GM19328 (cell line): ENCODE measurements around the gene CNTNAP1.
A peak's percentile ranks its signal among the peaks of the same experiment; 100 is the strongest.

Source experiments
- ATAC-seq: cut with Tn5 transposase; IDR thresholded peaks from one replicate; pipeline ENCODE4 v1.9.1; 2021; ENCODE audit warnings: mild to moderate bottlenecking, moderate library complexity; ENCODE audit not compliant: unreplicated experiment

The CNTNAP1 gene

DNA sequence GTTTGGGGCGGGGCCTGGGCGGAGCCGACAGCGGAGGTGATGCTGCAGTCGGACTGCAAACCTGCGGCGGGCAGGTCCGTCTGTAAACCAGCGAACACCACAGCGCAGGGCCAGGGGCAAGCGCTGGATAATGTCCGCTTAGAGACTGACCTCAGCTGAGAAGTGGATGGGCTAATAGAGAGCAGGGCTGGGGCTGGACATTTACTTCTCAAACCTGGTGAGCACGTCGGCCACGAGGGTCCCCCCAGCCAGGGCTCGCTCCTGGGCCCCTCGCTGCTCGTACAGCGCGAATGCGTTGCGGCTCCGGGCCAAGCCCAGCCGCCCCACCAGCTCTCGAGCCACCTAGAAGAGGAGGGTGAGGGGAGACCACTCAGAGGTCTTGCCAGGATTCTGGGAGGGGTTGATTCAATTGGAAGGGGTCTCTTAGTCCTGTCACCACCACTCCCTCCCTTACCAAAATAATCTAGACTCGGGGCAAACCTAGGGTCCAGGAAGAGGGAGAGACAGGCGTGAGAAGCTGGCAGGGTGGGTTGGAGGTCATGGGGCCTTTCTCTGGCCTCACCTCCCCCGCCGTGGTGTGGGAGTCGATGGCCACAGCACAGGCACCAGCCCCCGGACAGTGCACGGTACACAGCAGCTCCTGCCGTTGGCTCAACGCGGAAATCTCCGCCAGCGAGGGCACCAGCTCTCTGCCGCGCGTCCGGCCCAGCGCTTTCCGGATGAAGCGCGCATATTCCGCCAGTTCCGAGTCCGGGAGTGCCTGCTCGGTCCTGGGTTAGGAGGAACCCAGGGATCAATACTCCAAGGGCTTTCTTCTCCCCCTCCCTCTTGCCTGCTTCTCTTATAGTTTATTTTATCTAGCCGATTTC lies 11.3 kb upstream of the CNTNAP1 start:
- no peak for ATAC-seq

DNA sequence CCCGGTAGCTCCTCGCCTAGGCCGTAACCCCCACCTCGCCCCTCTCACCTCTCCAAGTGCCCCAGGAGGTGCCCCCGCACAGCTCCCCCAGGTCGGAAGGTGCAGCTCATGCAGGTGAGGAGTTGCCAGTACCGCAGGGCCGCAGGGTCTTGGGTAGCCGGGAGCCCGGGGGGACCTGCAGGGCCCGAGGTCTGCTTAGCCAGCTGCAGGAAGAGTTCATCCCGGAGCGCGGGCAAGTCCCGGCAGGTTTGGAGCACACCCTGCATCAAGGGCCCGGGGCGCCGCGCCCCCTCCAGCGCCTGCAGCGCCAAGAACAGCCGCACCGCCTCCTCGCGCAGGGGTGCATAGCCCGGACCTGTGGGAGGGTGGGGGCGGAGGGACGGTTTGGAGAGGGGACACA lies 10.3 kb upstream of the CNTNAP1 start:
- ATAC-seq, result no peak

DNA sequence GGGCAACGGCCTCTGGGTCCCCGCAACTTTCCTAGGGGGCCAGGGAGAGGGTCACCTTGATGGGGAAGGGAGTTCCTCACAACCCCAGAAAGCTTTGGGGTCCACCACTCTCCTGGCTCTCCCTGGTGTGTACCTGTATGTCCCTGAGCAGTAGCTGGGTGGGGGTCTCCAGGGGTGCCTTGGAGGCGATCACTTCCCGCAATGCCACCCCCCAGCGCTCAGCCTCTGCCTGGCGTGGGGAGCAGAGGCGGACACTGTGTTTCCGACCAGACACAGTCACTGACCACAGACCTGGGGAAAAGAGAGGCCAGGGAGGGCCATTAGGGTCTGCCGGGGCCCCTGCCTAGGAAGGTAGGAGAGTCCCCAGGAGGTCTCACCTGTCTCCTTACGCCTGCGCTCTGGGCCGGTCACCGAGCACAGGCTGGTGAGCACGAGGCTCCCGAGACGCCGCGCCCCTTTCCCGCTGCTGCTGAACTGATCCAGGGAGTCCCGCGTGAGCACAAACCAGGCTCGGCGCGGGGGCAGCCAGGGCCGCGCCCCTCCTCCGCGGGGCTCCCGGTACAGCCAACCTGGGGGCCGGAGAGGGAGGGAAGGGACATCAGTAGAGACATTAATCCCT lies 9.0 kb upstream of the CNTNAP1 start:
- no peak for ATAC-seq

DNA sequence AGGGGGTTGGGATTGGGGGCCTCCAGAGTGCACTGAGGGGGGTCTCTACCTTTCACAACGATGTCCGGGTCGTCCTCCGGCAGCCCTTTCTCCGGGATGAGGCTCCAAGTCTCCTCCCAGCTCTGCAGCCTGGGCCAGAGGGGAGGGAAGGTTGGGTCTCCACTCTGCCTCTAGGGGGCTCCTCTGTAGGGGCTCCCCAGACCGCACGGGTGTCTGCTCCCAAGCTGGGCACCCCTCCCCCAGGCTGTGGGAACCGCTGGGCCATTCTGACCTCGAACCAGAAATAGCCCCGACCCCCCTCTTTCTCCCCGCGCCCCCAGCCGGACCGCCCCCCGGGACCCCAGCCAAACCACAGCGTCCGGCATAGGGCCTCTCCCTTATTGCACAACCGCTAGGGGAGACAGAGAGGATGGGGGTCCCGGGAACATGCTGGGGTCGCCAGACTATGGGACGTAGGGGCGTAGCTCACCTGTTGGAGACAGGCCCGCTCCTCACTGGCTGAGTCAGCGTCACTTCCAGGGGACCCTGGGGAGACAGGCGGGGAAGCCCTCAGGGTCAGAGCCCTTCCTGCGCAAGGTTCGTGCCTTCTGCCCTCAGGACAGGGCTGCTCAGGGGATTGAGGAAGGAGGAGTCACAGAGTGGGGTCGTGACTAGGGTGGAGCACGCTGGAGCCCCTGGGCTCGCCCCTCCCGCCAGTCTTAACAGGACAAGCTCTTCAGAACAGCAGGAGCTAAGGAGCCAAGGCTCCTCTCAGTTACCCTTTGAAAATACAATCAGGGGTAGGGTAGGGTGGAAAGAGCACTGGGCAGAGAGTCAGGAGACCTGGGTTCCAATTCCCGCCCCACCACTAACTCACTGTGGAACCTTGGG lies 8.2 kb upstream of the CNTNAP1 start:
- no peak for ATAC-seq

DNA sequence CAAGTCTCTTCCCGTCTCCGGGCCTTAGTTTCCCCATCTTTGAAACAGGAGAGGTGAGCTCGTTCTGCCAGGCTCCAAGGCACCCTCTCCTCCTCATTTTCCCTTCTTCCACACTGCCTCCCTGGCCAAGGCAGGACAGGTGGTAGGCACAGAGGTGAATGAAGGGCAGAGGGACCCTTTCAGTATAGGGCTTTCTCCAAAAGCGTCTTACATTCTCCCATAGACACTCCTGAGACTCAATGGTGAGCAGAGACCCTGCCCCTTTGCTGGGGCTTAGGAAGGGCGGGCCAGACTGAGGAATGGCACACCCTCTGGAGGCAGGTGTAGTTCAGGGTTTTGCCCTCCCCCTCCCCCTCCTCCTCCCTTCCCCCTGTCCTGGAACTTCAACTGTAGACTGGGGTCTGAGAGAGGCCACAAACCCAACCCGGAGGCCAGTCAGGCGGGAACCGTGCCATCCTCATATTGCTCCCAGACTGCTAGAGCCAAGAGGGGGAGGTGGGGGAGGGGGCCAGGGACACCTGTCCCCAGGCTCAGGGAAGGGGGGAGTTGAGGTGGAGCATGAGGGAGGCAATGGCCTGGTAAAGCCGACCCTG lies 7.5 kb upstream of the CNTNAP1 start:
- ATAC-seq, result no peak

DNA sequence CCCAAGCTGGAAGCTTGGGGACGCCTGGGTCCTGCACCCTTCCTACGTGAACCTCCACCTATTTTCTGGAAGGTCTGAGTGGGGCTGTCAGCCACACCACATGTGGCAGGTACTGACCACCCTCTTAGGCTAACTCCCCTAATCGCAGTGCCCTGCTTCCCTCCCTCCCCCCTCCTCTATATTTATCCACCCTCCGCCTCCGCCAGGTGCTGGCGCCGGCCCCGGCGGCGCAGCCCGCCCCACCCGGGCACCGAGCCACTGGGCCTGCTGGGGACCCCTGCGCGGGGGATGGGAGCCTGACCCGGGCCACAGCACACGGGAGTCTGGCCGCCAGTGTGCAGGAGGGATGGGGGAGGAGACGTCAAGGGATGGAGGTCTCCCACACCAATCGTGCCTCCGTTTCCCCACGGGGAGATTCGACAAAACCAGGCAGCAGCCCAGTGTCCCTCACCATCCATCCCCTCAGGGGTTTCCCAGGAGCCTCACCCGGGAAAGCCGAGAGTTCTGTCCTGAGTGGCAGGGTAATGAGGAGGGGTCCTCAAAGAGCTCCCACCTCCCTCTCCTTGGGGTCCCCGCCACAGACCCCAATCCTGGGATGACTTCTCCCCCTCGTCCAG lies 6.9 kb upstream of the CNTNAP1 start:
- no peak for ATAC-seq

DNA sequence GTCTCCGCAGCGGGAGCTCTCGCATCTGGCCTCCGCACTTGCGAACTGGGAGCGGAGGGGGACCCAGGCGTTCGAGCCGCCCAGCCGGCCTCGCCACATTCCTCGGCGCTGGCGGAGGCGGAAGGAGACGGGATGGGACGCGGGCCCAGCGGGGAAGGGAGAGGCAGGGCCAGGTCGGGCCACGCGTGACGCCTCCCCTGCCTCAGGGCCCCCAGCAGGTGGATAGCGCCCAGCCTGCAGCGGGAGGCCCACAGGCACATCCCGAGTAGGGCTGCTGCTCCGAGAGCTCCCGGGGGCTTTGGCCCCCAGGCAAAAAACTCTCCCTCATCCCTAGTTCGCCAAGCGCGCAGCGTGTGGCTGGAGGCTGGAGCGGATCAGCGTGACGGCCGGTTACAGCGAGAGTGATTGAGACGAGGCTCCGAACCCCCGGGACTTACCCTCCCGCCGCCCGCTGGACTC lies 6.3 kb upstream of the CNTNAP1 start:
- ATAC-seq, result no peak

DNA sequence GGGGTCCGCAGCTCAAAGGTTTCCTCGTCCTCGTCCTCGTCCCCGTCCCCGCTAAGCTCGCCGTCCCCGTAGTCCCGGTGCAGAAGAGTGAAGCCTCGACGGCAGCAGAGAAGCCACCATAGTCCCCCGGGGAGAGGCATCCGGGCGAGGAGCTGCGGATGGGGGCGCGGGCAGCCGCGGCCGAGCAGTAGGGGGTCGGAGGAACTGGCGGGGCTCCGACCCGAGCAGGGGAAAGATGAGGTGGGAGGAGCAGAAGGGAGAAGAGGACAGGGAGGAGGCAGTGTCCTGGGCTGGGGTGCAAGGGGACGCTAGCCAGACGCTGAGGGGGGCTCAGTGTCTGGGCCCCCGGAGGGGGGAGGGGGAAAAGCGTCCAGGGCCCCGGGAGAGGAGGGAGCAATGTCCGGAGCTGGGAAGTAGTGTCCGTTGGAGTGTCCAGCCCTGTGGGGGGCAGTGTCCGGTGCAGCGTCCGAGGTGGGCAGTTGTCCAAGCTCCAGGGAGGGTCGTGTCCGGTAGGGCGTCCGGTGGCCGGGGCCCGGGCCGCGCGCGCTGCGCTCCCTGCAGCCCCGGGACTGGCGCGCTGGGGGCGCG lies 5.8 kb upstream of the CNTNAP1 start, which contains the start of gene PLEKHH3:
PLEKHH3 (minus strand) TSS at position 571 of the 588 bp plus-strand sequence; CDS start at position 140, 431 bp downstream.
- no peak for ATAC-seq

DNA sequence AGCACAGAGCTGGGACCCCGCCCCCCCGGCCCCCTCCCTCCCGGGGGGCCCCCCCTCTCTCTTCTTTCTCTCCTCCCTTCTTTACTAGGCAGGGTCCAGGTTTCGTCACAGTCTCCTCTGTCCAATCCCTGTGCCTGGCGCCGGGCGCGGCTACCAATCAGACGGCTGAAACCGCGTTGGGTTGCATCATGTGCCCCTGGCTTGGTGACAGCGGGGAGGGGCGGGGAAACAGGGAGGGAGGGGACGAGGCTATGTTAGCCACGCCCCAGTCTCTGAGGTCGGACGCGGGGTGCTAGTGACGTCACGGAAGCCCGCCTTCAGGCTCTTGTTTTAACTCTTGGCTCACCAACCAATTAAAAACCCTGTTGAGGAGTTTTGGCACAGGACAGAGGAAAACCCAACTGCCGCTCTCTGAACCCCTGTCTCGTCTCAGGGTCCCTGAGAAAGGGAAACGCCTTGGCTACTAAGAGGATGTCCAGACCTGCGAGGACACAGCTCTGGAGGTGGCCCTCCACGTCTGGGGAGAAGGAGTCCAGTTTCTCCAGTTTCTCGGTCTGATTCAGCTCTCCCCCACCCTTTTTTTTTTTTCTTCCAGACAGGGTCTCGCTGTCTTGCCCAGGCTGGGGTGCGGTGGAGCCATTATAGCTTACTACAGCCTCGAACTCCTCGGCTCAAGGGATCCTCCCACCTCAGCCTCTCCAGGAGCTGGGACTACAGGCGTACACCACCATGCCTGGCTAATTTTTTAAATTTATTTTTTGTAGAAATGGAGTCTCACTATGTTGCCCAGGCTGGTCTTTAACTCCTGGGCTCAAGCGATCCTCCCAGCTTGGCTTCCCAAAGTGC lies 5.1 kb upstream of the CNTNAP1 start:
- ATAC-seq, result peak; percentile 62

DNA sequence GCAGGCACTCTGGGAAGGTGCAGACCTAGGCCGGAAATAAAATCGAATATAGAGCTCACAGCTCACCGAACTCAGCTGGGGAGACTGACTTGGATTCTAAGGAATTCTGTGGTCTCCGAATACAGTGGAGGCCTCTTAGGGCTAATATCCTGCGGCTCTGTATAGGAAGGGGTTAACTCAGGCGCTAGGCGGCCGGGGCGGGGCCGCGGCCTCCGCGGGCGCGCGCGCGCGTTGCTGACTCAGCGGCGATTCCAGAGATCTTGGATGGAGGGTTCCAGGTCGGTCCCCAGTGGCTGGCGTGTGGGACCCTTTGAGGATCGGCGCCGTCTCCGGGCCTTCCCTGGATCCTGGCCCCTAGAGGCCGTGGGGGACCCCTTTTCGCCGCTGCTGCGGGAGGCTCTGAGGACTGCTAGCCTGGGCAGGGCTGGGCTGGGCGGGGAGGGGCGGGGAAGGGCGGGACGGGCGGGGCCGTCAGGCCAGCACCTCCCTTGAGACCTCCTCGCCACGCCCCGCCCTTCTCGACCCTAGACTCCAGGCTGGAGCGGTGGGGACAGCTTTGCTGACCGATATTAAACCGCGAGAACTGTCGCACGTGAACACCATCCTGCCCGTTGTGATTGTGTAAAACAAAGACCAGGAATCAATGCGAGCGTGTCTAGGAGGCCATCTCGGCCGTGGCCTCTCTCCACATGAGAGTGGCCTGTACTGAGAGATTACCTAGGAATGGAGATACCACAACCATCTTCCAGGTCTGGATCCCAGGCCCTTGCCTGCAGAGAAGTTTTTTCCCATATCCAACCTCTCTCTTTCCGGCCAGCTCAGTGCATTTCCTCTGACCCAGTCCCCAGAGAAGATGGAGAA lies 4.2 kb upstream of the CNTNAP1 start:
- ATAC-seq, result no peak

DNA sequence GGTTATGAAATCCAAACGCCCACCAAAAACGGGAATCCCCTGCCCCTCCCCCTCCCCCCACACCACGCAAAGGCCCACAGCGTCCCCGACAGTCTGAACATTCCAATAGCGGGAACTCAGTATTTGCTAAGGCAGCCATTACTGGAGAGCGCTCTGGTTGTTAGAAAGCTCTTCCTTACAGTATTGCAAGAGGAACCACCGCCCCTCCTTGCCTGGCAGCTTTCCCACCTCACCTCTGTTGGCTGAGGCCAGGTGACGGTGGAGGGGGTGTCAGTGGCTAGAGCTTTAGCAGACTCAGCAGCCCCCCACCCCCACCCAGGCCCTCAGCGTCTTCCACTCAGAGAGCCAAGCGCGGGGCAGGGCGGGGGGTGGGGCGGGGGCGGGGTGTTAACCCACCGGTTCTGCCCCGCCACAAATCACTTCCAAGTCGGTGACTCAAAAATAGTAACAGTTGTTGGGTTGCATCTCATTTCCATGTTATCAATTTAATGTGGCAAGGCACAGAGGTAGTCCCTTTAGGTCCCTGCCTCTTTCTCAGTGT lies 3.3 kb upstream of the CNTNAP1 start:
- ATAC-seq, result no peak

DNA sequence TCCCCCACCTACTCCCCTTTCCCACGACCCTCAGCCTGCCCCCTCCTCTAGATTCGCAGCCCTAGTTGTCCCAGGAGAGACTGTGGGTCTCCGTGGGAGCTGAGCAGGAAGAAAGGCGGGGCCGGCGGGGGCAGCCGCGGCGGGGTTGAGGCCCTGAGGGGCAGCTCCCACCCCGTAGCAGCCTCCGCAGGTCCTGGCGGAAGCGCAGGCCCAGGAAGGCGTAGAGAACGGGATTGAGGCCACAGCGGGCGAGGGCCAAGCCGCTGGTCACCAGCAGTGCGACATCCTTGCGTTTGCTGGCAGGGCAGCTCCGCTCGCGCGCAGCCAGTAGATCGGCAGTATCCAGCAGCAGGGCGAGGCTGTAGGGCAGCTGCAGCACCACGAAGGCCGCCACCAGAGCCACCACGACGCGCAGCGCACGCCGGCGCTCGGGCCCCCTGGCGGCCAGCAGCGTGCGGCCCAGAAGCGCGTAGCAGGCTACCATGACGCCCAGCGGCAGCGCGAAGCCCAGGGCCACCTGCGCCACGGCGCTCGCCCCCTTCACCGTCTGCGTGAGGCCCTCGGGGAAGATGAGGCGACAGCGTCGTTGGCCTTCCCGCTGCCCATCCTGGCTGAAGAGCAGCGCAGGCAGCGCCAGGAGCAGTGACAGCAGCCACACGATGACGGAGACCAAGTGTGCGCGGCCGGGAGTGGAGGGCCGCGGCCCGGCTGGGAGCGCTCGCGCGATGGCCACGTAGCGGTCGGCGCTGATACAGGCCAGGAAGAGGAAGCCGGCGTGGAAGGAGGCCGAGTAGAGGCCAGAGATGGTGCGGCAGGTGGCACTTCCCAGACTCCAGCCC lies 2.6 kb upstream of the CNTNAP1 start:
- ATAC-seq, result no peak

DNA sequence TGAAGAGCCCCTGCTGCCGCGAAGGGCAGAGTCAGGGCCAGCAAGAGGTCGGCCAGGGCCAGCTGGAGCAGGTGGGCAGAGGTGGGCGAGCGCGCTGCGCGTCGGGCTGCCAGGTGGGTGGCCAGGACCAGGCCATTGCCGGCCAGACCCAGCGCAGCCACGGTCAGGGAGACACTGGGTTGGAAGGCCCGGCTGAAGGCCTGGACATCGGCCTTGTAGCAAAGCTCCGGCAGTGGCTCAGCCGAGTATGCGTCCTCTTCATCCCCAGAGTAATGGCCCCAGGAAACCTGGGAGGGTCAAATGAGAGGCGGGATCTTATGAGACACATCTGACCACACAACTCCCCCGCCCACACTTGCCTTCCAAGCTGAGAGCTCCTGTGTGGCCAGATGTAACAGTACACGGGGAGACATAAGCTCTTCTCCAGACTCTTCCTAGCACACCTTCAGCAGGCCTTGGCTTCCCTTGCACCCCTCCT lies 2.0 kb upstream of the CNTNAP1 start:
- ATAC-seq, result no peak

DNA sequence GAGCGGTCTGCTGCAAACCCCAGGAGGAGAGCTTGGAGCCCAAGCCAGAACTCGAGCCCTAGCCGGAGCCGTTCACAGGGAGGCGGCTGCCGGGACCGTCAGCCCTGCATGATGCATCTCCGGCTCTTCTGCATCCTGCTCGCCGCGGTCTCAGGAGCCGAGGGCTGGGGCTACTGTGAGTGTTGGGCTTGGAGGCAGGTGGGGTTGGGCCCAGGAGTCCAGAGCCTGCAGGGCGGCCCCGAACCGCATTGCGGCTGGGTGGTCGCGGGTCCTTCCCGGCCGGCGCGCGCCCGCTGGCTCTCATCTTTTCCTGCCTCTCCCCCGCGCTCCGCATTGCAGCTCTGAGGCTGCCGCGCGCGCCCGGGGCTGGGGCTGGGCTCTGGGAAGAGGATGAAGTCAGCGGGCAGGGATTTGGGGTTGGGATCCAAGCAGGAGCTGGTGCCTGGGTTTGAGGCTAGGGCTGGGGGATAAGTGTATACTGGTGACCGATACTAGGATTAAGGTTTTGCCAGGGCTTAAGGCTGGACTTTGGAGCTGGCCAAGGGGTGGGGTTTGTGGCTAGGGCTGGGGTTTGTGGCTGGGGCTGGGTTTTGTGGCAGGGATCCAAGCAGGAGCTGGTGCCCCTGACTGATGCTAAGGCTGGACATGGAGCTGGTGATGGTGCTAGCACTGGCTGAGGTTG lies 532 bp downstream of the CNTNAP1 start:
- ATAC-seq, result no peak

DNA sequence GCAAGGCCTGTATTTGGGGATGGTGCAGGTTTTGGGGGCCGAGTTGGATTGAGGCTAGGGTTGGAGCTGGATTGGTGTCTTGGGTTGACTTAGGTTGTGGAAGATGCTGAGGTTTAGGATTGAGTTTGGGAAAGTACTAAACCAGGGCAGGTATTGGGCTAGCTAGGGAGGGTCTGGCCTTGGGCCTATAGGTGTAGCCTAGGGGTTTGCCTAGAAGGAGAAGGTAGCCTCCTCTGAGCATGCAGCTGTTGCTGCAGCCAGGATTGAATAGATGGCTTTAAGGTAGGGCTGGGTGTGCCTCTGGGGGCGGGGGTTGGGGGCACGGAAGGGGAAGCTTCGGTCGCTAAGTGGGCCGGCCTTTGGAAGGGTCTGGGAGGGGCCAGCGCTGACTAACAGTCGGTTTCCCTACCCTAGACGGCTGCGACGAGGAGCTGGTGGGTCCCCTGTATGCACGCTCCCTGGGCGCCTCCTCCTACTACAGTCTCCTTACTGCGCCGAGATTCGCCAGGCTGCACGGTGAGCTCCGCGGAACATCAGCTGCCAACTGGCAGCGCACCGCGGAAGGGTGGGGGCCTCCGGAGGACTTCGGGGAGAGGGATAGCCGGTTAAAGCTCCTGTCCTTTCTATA lies 1.2 kb downstream of the CNTNAP1 start:
- no peak for ATAC-seq
